A673 (cell line): ENCODE results near the gene MEFV. TPM values are rescaled to one million over a fixed set of nuclear protein-coding genes. Genes with fewer than 3 reads are reported as not detected.

Experiments
- BruUV-seq: library from RNA; stranded (reverse); fragments of 400-500 nt; replicated peaks from 2 replicates; lab custom pipeline; 2021; lab: Mats Ljungman, UMichigan
- CTCF ChIA-PET: fragments of 300-600 bp; sonication (Branson Sonifier 250); formaldehyde crosslinking; loops from one replicate; lab custom pipeline; 2022; ENCODE audit warnings: antibody characterized with exemption; lab: Charles Lee
- POLR2A ChIA-PET: fragments of 300-600 bp; sonication (Branson Sonifier 250); formaldehyde crosslinking; loops from one replicate; lab custom pipeline; 2022; ENCODE audit warnings: antibody characterized with exemption; ENCODE audit not compliant: low non-redundant PET; lab: Charles Lee
- DNase-seq: peaks from one replicate; pipeline ENCODE4 v3.0.0-alpha.2; 2015; ENCODE audit warnings: low spot score
- H3K27ac ChIP-seq: fragments of 200-600 bp; sonication (generic); 2 replicates; pipeline ENCODE4 v1.5.1; 2016; ENCODE audit warnings: mixed run types, low read depth, mild to moderate bottlenecking, mixed read lengths, antibody characterized with exemption, low read length; ENCODE audit not compliant: poor library complexity, severe bottlenecking
- H3K27me3 ChIP-seq: fragments of 200-600 bp; sonication (generic); replicated peaks from 2 replicates; pipeline ENCODE4 v1.6.1; 2017; ENCODE audit warnings: mixed run types, low read depth, mild to moderate bottlenecking, mixed read lengths, antibody characterized with exemption, low read length; ENCODE audit not compliant: insufficient read depth, poor library complexity
- H3K36me3 ChIP-seq: fragments of 200-600 bp; sonication (generic); 2 replicates; pipeline ENCODE4 v1.6.1; 2016; ENCODE audit warnings: mixed run types, mild to moderate bottlenecking, mixed read lengths, antibody characterized with exemption, low read length; ENCODE audit not compliant: insufficient read depth, poor library complexity, severe bottlenecking
- H3K4me1 ChIP-seq: fragments of 200-600 bp; sonication (generic); 2 replicates; pipeline ENCODE4 v1.6.1; 2017; ENCODE audit warnings: mixed run types, mild to moderate bottlenecking, mixed read lengths, antibody characterized with exemption, low read length; ENCODE audit not compliant: insufficient read depth, poor library complexity, severe bottlenecking
- H3K4me3 ChIP-seq: fragments of 200-600 bp; sonication (generic); 2 replicates; pipeline ENCODE4 v1.5.1; 2016; ENCODE audit warnings: low read depth, mixed run types, mild to moderate bottlenecking, mixed read lengths, low read length; ENCODE audit not compliant: poor library complexity, severe bottlenecking
- H3K9me3 ChIP-seq: fragments of 200-600 bp; sonication (generic); 2 replicates; pipeline ENCODE4 v1.6.1; 2016; ENCODE audit warnings: mixed run types, low read depth, mild to moderate bottlenecking, mixed read lengths, antibody characterized with exemption, low read length; ENCODE audit not compliant: poor library complexity, severe bottlenecking
- CTCF ChIP-seq: fragments of 300-800, 200-600 bp; sonication (generic); conservative IDR thresholded peaks from 2 replicates; pipeline ENCODE4 v1.5.1; 2017; ENCODE audit warnings: low read depth, mild to moderate bottlenecking, antibody characterized with exemption, low read length, moderate library complexity, mixed read lengths
- EZH2 ChIP-seq: fragments of 200-600 bp; sonication (generic); IDR thresholded peaks from 2 replicates; pipeline ENCODE4 v1.6.1; 2017; ENCODE audit warnings: borderline replicate concordance, low read depth, mild to moderate bottlenecking, mixed read lengths, antibody characterized with exemption, low read length; ENCODE audit not compliant: poor library complexity, severe bottlenecking
- intact Hi-C: fragments of 100-400 bp; cut with micrococcal nuclease; formaldehyde crosslinking; loops from one replicate; pipeline ENCODE4 v1.10.0; 2022; ENCODE audit not compliant: unreplicated experiment
- total RNA-seq: library from RNA; stranded (reverse); gene quantifications from 2 replicates; pipeline ENCODE4 v1.2.3, GENCODE V29; 2021

Gene MEFV
- total RNA-seq, 1 experiment from 2014 or later, result not detected

GRCh38 chr16:3252967-3253366, 3.5 kb downstream of the MEFV start:
- TF ChIP-seq CTCF (no peak), EZH2 (no peak)
- intact Hi-C loops, result no loop called here
- ChIA-PET CTCF (no interaction called here), POLR2A (no interaction called here)
- Histone ChIP-seq H3K9me3 (no peaks in the 10 kb centered on the region), H3K27me3 (no peaks in the 10 kb centered on the region), H3K36me3 (no peaks in the 10 kb centered on the region), H3K27ac (no peak overlapping the region), H3K4me3 (no peak overlapping the region), H3K4me1 (no peaks in the 10 kb centered on the region)
- no TSS peak for BruUV-seq
- DNase-seq, result no peak

GRCh38 chr16:3249451-3249850, 7.0 kb downstream of the MEFV start:
- Histone ChIP-seq H3K4me1 (no peaks in the 10 kb centered on the region), H3K36me3 (no peaks in the 10 kb centered on the region), H3K27me3 (no peaks in the 10 kb centered on the region), H3K4me3 (no peak overlapping the region), H3K9me3 (no peaks in the 10 kb centered on the region), H3K27ac (no peak overlapping the region)
- no TSS peak for BruUV-seq
- intact Hi-C loops, result no loop called here
- CTCF ChIA-PET, result no interaction called here
- TF ChIP-seq EZH2, result no peak
- TF ChIP-seq CTCF, result no peak
- no peak for DNase-seq
- POLR2A ChIA-PET, result no interaction called here

GRCh38 chr16:3249020-3249419, 7.4 kb downstream of the MEFV start:
- Histone ChIP-seq H3K4me1 (no peaks in the 10 kb centered on the region), H3K9me3 (no peaks in the 10 kb centered on the region), H3K36me3 (no peaks in the 10 kb centered on the region), H3K4me3 (no peak overlapping the region), H3K27me3 (no peaks in the 10 kb centered on the region), H3K27ac (no peak overlapping the region)
- ChIA-PET CTCF (interaction anchor here (0.8 kb wide), 1 partner anchor 83 kb away, joined by 3 read pairs; no protein-coding TSS in a partner anchor), POLR2A (no interaction called here)
- intact Hi-C loops, result no loop called here
- no peak for DNase-seq
- BruUV-seq, result no TSS peak
- TF ChIP-seq EZH2 (no peak), CTCF (no peak)
